Osteocyte (in vitro differentiated cells): ENCODE measurements around the gene MAGEA6. TPM values are rescaled to one million over a fixed set of nuclear protein-coding genes. Genes with fewer than 3 reads are reported as not detected.
"Not testable (repeated sequence)": the region's sequence is repeated elsewhere in the genome, so short reads cannot be mapped to it uniquely, and the experiment has no call there.

Experiments
- DNase-seq: peaks from one replicate; pipeline ENCODE4 v3.0.0; 2021; ENCODE audit warnings: mixed read lengths; ENCODE audit not compliant: unreplicated experiment; ENCODE audit errors: extremely low spot score
- H3K27ac Mint-ChIP-seq: one replicate; pipeline ENCODE4 v1.8.0; 2021; ENCODE audit warnings: mild to moderate bottlenecking, mixed read lengths; ENCODE audit not compliant: unreplicated experiment
- H3K27me3 Mint-ChIP-seq: one replicate; pipeline ENCODE4 v1.8.0; 2021; ENCODE audit warnings: mixed read lengths; ENCODE audit not compliant: unreplicated experiment
- H3K36me3 Mint-ChIP-seq: one replicate; pipeline ENCODE4 v1.8.0; 2021; ENCODE audit warnings: mixed read lengths; ENCODE audit not compliant: unreplicated experiment
- H3K4me1 Mint-ChIP-seq: one replicate; pipeline ENCODE4 v1.8.0; 2021; ENCODE audit warnings: mixed read lengths; ENCODE audit not compliant: unreplicated experiment
- H3K4me3 Mint-ChIP-seq: one replicate; pipeline ENCODE4 v1.8.0; 2021; ENCODE audit warnings: mild to moderate bottlenecking, moderate library complexity, mixed read lengths; ENCODE audit not compliant: unreplicated experiment
- H3K9me3 Mint-ChIP-seq: one replicate; pipeline ENCODE4 v1.8.0; 2021; ENCODE audit warnings: mixed read lengths; ENCODE audit not compliant: unreplicated experiment
- long read RNA-seq: library from polyadenylated mRNA; unstranded; transcript quantifications from one replicate; pipeline ENCODE4 v2.0.0, GENCODE V29; 2021
- total RNA-seq: library from RNA; stranded (reverse); gene quantifications from 2 replicates; pipeline ENCODE4 v1.2.1, GENCODE V29; 2021
- TF ChIP-seq, protein P1 (sequence below): fragments of 200-600 bp; sonication (generic); IDR thresholded peaks from 2 replicates; pipeline ENCODE4 v1.5.0; 2021; ENCODE audit warnings: antibody characterized with exemption, mild to moderate bottlenecking, moderate library complexity

The MAGEA6 gene, protein sequence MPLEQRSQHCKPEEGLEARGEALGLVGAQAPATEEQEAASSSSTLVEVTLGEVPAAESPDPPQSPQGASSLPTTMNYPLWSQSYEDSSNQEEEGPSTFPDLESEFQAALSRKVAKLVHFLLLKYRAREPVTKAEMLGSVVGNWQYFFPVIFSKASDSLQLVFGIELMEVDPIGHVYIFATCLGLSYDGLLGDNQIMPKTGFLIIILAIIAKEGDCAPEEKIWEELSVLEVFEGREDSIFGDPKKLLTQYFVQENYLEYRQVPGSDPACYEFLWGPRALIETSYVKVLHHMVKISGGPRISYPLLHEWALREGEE
- total RNA-seq, result not detected in 2 replicates
- long read RNA-seq, result 0 reads

DNA sequence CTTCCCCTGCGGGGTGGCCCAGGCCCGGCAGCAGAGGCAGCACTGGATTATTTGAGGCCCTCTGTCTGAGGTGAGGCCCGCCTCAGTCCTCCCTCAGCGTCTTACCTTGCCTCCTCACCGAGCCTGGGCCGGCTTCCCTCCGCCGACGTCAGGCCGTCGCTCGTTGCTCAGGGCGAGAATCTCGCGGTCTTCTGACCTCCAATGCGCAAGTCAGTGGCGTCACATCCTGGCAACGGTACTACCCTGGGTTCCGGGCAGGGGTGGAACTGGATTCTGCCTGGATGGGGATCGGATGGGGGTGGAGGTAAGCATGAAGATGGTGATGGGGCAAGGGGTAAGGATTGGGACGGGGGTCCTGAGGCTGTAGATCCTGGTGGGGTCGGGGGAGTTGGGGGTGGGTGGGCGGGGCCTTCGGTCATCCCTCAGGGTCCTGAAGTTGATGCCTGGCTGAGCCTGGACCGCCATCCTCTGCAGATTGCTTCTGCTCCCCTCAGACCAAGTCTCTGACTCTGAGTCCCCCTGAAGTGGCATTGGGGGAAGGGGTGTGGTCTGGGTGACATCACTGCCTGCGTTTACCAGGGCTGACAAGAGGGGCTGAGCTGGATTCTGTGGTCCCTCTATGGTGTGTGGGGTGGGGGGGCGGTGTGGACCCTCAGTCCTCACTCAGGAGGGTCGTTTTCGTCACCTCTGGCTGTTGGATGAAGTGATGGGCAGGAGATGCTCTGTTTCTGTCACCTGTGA is at the start of gene MAGEA6:
MAGEA6 (minus strand) TSS at position 141 of the 741 bp plus-strand sequence. CDS start 2,039 bp downstream, outside the sequence.
- not testable (repeated sequence) for H3K9me3 Mint-ChIP-seq, H3K4me1 Mint-ChIP-seq, H3K36me3 Mint-ChIP-seq, H3K27me3 Mint-ChIP-seq, H3K4me3 Mint-ChIP-seq, DNase-seq, H3K27ac Mint-ChIP-seq

DNA sequence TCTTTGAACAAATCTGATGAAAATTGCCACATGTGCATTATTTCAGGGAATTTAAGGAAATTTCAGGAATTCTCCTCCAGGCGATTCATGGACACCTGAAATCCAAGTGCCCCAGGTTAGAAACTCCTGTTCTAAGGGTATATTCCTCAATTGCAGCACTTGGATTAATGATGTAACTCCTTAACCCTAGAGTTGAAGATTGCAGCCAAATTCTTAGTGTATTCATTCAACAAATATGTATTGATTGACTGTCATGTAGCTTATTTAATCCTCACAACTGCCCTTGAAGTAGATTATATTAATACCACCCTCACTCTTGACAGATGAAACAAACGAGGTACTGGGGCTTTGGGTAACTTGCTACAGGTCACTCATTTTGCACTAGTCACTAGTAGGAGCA is 49.8 kb upstream of the MAGEA6 start:
- no peak overlapping the region for H3K27ac Mint-ChIP-seq
- peaks cover 1% of the 10 kb centered on the region for H3K4me1 Mint-ChIP-seq
- no peaks in the 10 kb centered on the region for H3K36me3 Mint-ChIP-seq
- H3K27me3 Mint-ChIP-seq, result peaks cover 5% of the 10 kb centered on the region
- H3K9me3 Mint-ChIP-seq, result no peaks in the 10 kb centered on the region
- DNase-seq, result no peak
- TF ChIP-seq, protein P1, sequence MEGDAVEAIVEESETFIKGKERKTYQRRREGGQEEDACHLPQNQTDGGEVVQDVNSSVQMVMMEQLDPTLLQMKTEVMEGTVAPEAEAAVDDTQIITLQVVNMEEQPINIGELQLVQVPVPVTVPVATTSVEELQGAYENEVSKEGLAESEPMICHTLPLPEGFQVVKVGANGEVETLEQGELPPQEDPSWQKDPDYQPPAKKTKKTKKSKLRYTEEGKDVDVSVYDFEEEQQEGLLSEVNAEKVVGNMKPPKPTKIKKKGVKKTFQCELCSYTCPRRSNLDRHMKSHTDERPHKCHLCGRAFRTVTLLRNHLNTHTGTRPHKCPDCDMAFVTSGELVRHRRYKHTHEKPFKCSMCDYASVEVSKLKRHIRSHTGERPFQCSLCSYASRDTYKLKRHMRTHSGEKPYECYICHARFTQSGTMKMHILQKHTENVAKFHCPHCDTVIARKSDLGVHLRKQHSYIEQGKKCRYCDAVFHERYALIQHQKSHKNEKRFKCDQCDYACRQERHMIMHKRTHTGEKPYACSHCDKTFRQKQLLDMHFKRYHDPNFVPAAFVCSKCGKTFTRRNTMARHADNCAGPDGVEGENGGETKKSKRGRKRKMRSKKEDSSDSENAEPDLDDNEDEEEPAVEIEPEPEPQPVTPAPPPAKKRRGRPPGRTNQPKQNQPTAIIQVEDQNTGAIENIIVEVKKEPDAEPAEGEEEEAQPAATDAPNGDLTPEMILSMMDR, result no peak
- H3K4me3 Mint-ChIP-seq, result no peak overlapping the region

DNA sequence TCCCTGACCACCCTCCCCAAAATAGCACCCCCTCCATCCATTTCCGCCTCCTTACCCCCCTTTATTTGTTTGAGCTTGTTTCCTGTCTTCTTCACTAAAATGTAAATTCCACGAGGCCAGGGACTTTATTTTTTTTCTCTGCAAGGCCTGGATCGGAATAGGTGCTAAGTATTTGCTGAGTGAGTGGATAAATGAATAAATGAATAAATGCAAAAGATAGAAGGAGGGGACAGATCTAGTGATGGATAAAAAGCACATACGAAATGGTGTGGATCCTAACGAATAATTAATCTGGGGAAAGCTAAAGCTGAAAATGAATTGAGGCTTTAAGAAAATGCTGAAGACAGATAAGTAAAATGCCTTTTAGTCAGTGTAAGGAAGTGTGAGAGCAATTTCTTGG is 48.9 kb upstream of the MAGEA6 start:
- DNase-seq, result no peak
- H3K27me3 Mint-ChIP-seq, result peaks cover 5% of the 10 kb centered on the region
- H3K4me1 Mint-ChIP-seq, result peaks cover 1% of the 10 kb centered on the region
- TF ChIP-seq, protein P1, result no peak
- H3K36me3 Mint-ChIP-seq, result no peaks in the 10 kb centered on the region
- H3K4me3 Mint-ChIP-seq, result no peak overlapping the region
- H3K27ac Mint-ChIP-seq, result no peak overlapping the region
- H3K9me3 Mint-ChIP-seq, result no peaks in the 10 kb centered on the region

DNA sequence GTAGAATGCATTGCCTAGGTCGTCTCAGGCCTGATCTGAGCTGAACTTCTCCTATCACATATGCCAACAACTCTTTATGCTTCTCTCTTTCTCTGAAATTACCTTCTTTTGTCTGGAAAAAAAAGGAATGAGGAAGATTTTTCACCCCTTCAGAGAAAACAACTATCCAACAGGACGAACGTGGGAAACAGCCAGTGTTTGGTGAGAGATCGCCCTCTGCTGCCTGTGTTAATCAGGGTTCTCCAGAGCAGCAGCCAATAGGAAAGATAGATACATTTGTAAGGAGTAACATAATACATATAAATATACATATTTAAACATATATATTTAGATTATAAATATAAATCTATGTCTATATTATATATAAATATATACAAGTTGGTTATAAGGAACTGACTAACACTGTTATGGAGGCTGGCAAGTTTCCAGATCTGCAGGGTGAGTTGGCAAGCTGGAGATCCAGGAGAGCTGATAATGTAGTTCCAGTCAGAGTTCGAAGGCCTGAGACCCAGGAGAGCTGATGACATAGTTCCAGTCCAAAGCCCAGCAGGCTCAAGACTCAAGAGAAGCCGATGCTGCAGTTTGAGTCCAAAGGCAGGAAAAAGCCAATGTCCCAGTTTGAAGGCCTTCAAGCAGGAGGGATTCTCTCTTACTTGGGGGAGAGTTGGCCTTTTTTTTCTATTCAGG is 47.7 kb upstream of the MAGEA6 start:
- Mint-ChIP-seq H3K4me1 (peaks cover 1% of the 10 kb centered on the region), H3K36me3 (no peaks in the 10 kb centered on the region), H3K4me3 (no peak overlapping the region), H3K27ac (no peak overlapping the region), H3K9me3 (no peaks in the 10 kb centered on the region), H3K27me3 (peaks cover 5% of the 10 kb centered on the region)
- TF ChIP-seq, protein P1, result peak; percentile 52
- no peak for DNase-seq

DNA sequence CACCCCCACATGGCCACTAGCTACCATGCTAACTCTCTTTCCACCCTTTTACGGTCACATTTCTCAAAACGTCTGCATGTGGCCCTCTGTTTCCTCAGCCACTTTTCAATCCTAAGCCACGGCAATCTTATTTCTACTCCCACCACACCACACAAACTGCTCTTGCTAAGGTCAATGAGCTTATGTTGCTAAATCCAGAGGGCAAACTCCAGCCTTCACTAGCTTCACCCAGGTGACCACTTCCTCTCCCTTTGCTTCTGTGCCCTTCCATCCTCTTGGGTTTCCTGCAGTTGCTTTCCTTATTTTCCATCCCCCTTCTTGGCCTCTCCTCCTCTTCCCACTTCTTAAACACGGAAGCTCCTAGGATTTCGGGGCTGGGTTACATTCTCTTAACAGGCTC is 44.6 kb upstream of the MAGEA6 start:
- Mint-ChIP-seq H3K27ac (no peak overlapping the region), H3K36me3 (no peaks in the 10 kb centered on the region), H3K4me1 (peaks cover 1% of the 10 kb centered on the region), H3K4me3 (no peak overlapping the region), H3K9me3 (no peaks in the 10 kb centered on the region), H3K27me3 (no peaks in the 10 kb centered on the region)
- TF ChIP-seq, protein P1, result no peak
- no peak for DNase-seq
